HepG2 (cell line): ENCODE results near the gene MED9.

Experiments
- CTCF ChIP-seq: sonication (generic); formaldehyde crosslinking; IDR thresholded peaks from 2 replicates; pipeline ENCODE4 v1.5.0; 2020; ENCODE audit warnings: mild to moderate bottlenecking, missing genetic modification reagents, moderate library complexity
- EHMT2 ChIP-seq: fragments of 200-600 bp; sonication (generic); IDR thresholded peaks from 2 replicates; pipeline ENCODE4 v1.7.0; 2017; ENCODE audit warnings: antibody characterized with exemption, low read depth, low read length, borderline replicate concordance
- FOXP1 ChIP-seq, 2 experiments: fragments of 450-650 bp in 1 of 2; IDR thresholded peaks; 2 replicates each; pipeline ENCODE4 v1.6.1; 2017 to 2018; ENCODE audit warnings: antibody characterized with exemption in 1 of 2
- MLX ChIP-seq: IDR thresholded peaks from 2 replicates; pipeline ENCODE4 v1.6.1; 2016
- NCOA2 ChIP-seq: sonication (generic); formaldehyde crosslinking; IDR thresholded peaks from 2 replicates; pipeline ENCODE4 v1.8.0; 2022; ENCODE audit warnings: inconsistent platforms
- PATZ1 ChIP-seq: sonication (generic); formaldehyde crosslinking; IDR thresholded peaks from 2 replicates; pipeline ENCODE4 v1.4.0; 2020; ENCODE audit warnings: missing genetic modification reagents
- SETDB1 ChIP-seq: sonication (generic); formaldehyde crosslinking; IDR thresholded peaks from 2 replicates; pipeline ENCODE4 v1.5.1; 2020; ENCODE audit warnings: missing genetic modification reagents, mild to moderate bottlenecking, borderline replicate concordance
- SMAD1 ChIP-seq: sonication (generic); formaldehyde crosslinking; IDR thresholded peaks from 2 replicates; pipeline ENCODE4 v1.4.0; 2020; ENCODE audit warnings: missing genetic modification reagents, low read depth, mild to moderate bottlenecking, borderline replicate concordance
- TAF1 ChIP-seq: sonication (generic); formaldehyde crosslinking; IDR thresholded peaks from 2 replicates; pipeline ENCODE4 v1.4.0; 2020; ENCODE audit warnings: missing genetic modification reagents
- TCF7 ChIP-seq: sonication (generic); IDR thresholded peaks from 2 replicates; pipeline ENCODE4 v1.6.1; 2016; ENCODE audit warnings: antibody characterized with exemption, low read depth
- THYN1 ChIP-seq: sonication (generic); formaldehyde crosslinking; IDR thresholded peaks from 2 replicates; pipeline ENCODE4 v1.8.1; 2023; ENCODE audit warnings: low read depth, mild to moderate bottlenecking, moderate library complexity, missing genetic modification reagents, borderline replicate concordance
- ZNF124 ChIP-seq: sonication (generic); formaldehyde crosslinking; IDR thresholded peaks from 2 replicates; pipeline ENCODE4 v1.4.0; 2020; ENCODE audit warnings: missing genetic modification reagents
- ZNF775 ChIP-seq: sonication (generic); formaldehyde crosslinking; IDR thresholded peaks from 2 replicates; pipeline ENCODE4 v1.4.0; 2020; ENCODE audit warnings: missing genetic modification reagents, mild to moderate bottlenecking, moderate library complexity, borderline replicate concordance

GRCh38 chr17:17431605-17432004 is 45.2 kb upstream of the MED9 start:
- TF ChIP-seq MLX (CRISPR knock-in tag) (no peak), THYN1 (no peak), SMAD1 (CRISPR knock-in tag) (no peak), TAF1 (CRISPR knock-in tag) (no peak), PATZ1 (no peak), CTCF (CRISPR knock-in tag) (no peak), NCOA2 (no peak), SETDB1 (no peak), EHMT2 (no peak), FOXP1 (IDR thresholded peaks at IDR 0.05) (no peak), FOXP1 (CRISPR knock-in tag; IDR thresholded peaks at IDR 0.05) (no peak), ZNF124 (CRISPR knock-in tag) (no peak), TCF7 (no peak), ZNF775 (CRISPR knock-in tag) (no peak)
